ENCODE data around the gene IFITM2. TPM values are rescaled to one million over a fixed set of nuclear protein-coding genes. Genes with fewer than 3 reads are reported as not detected.
"Not testable (repeated sequence)": the region's sequence is repeated elsewhere in the genome, so short reads cannot be mapped to it uniquely, and the experiment has no call there.

The IFITM2 gene
- total RNA-seq, 1 donor from 2014 or later, result 200 TPM

GRCh38 chr11:333616-334263 is 26.1 kb downstream of the IFITM2 start:
- DNase-seq; ATAC-seq; intact Hi-C loops (cut with micrococcal nuclease): not testable (repeated sequence)

GRCh38 chr11:334264-334994 is 26.8 kb downstream of the IFITM2 start:
- DNase-seq (peak; percentile 69), ATAC-seq (peak; percentile 81)
- intact Hi-C loops (cut with micrococcal nuclease), result no loop called here

- peak; percentile 75 for ATAC-seq
These were observed 28.4 kb downstream of the IFITM2 start for GRCh38 chr11:335779-336658.

GRCh38 chr11:336659-337198 is 29.1 kb downstream of the IFITM2 start:
- DNase-seq (no peak), ATAC-seq (no peak)
- intact Hi-C loops (cut with micrococcal nuclease), result no loop called here

More at GRCh38 chr11:335779-336658, 28.4 kb downstream of the IFITM2 start:
- peak; percentile 60 for DNase-seq
- intact Hi-C loops (cut with micrococcal nuclease), result no loop called here

GRCh38 chr11:337711-338110 is 30.1 kb downstream of the IFITM2 start:
- intact Hi-C loops (cut with micrococcal nuclease), result no loop called here
- DNase-seq, result no peak
- no peak for ATAC-seq

GRCh38 chr11:339963-340362 is 32.3 kb downstream of the IFITM2 start:
- ATAC-seq (no peak), DNase-seq (no peak)
- intact Hi-C loops (cut with micrococcal nuclease), result no loop called here

- no peak for ATAC-seq
- intact Hi-C loops (cut with micrococcal nuclease), result no loop called here
- no peak for DNase-seq
These were observed 33.2 kb downstream of the IFITM2 start for GRCh38 chr11:340539-341512.

GRCh38 chr11:342328-342727 is 34.7 kb downstream of the IFITM2 start:
- intact Hi-C loops (cut with micrococcal nuclease), result no loop called here
- DNase-seq, result no peak
- ATAC-seq, result peak; percentile 23

GRCh38 chr11:344836-345578 is 37.4 kb downstream of the IFITM2 start:
- intact Hi-C loops (cut with micrococcal nuclease), result no loop called here
- ATAC-seq, result no peak
- no peak for DNase-seq

- DNase-seq (no peak), ATAC-seq (no peak)
- intact Hi-C loops (cut with micrococcal nuclease), result no loop called here
These were observed 38.9 kb downstream of the IFITM2 start for GRCh38 chr11:346529-346928.

- ATAC-seq, DNase-seq: not testable (repeated sequence)
These were observed 41.8 kb downstream of the IFITM2 start for GRCh38 chr11:349270-349954.

GRCh38 chr11:350033-350722 is 42.6 kb downstream of the IFITM2 start:
- intact Hi-C loops (cut with micrococcal nuclease); DNase-seq: not testable (repeated sequence)

More at GRCh38 chr11:349270-349954, 41.8 kb downstream of the IFITM2 start:
- intact Hi-C loops (cut with micrococcal nuclease), result not testable (repeated sequence)

GRCh38 chr11:350723-351255 is 43.2 kb downstream of the IFITM2 start:
- DNase-seq, result no peak
- intact Hi-C loops (cut with micrococcal nuclease), result no loop called here

More at GRCh38 chr11:350033-350722, 42.6 kb downstream of the IFITM2 start:
- ATAC-seq, result not testable (repeated sequence)

GRCh38 chr11:351411-351810 is 43.8 kb downstream of the IFITM2 start:
- intact Hi-C loops (cut with micrococcal nuclease), result no loop called here
- no peak for ATAC-seq
- no peak for DNase-seq

More at GRCh38 chr11:350723-351255, 43.2 kb downstream of the IFITM2 start:
- ATAC-seq, result no peak

- intact Hi-C loops (cut with micrococcal nuclease), result no loop called here
- ATAC-seq (no peak), DNase-seq (no peak)
These were observed 44.9 kb downstream of the IFITM2 start for GRCh38 chr11:352456-353031.

Data from left ventricle myocardium superior (tissue), 1 donor.